H1 (cell line): ENCODE data around the gene MEDAG.

Experiments used
- ASH2L ChIP-seq: fragments of 200-600, 300-600 bp; sonication (generic); IDR thresholded peaks from one replicate; pipeline ENCODE4 v1.7.1; 2017; ENCODE audit warnings: low read length
- CBX5 ChIP-seq: fragments of 300-800, 300-1000 bp; sonication (generic); IDR thresholded peaks from 2 replicates; pipeline ENCODE4 v1.7.1; 2016; ENCODE audit warnings: antibody characterized with exemption, low read length, low read depth
- CEBPB ChIP-seq: IDR thresholded peaks from 2 replicates; pipeline ENCODE4 v1.6.1; 2012; ENCODE audit warnings: low read depth, low read length
- CHD1 ChIP-seq: IDR thresholded peaks from 2 replicates; pipeline ENCODE4 v1.6.1; 2012; ENCODE audit warnings: low read depth, low read length, improper control_type of control experiment
- EZH2 ChIP-seq: fragments of 200-600 bp; sonication (generic); IDR thresholded peaks from 2 replicates; pipeline ENCODE4 v1.7.1; 2012; ENCODE audit warnings: low read depth, mild to moderate bottlenecking, moderate library complexity, low read length, inconsistent platforms; ENCODE audit not compliant: severe bottlenecking
- GABPA ChIP-seq: IDR thresholded peaks from 2 replicates; pipeline ENCODE4 v1.6.1; 2011; ENCODE audit warnings: mild to moderate bottlenecking, low read length, moderate library complexity, borderline replicate concordance; ENCODE audit not compliant: insufficient read depth
- HDAC2 ChIP-seq, 2 experiments: fragments of 300-600 bp in 1 of 2; sonication (generic) in 1 of 2; IDR thresholded peaks; 2 replicates each; pipeline ENCODE4 v1.6.1; 2011 to 2012; ENCODE audit warnings: low read depth in 2 of 2, low read length in 2 of 2, mild to moderate bottlenecking in 2 of 2, moderate library complexity in 2 of 2, borderline replicate concordance in 1 of 2, inconsistent platforms in 1 of 2
- JUN ChIP-seq: IDR thresholded peaks from 2 replicates; pipeline ENCODE4 v1.6.1; 2011; ENCODE audit warnings: low read depth, mild to moderate bottlenecking, improper control_type of control experiment, low read length
- KDM1A ChIP-seq: fragments of 200-600, 300-600 bp; sonication (generic); IDR thresholded peaks from 2 replicates; pipeline ENCODE4 v1.7.1; 2016; ENCODE audit warnings: mild to moderate bottlenecking, low read length, borderline replicate concordance
- PHF8 ChIP-seq: fragments of 200-600 bp; sonication (generic); conservative IDR thresholded peaks from 2 replicates; pipeline ENCODE4 v1.7.1; 2012; ENCODE audit warnings: low read depth, mild to moderate bottlenecking, inconsistent platforms, low read length, moderate library complexity
- POLR2A ChIP-seq, 2 experiments: IDR thresholded peaks; 1 replicate in 1 of 2; 2 replicates in 1 of 2; pipeline ENCODE4 v1.6.1; 2011; ENCODE audit warnings: low read depth in 2 of 2, low read length in 2 of 2, mild to moderate bottlenecking in 2 of 2; ENCODE audit errors: control extremely low read depth in 1 of 2
- USF2 ChIP-seq: IDR thresholded peaks from 2 replicates; pipeline ENCODE4 v1.6.1; 2011; ENCODE audit warnings: low read length, improper control_type of control experiment
- TF ChIP-seq, protein P1 (sequence below), 3 experiments: IDR thresholded peaks; 1 replicate in 2 of 3; 2 replicates in 1 of 3; pipeline versions ENCODE4 v1.5.1 to v1.6.1; 2011; ENCODE audit warnings: low read length in 3 of 3, mild to moderate bottlenecking in 3 of 3, inconsistent platforms in 2 of 3, low read depth in 1 of 3, moderate library complexity in 1 of 3; ENCODE audit not compliant: insufficient read depth in 1 of 3; ENCODE audit errors: control extremely low read depth in 1 of 3

- TF ChIP-seq GABPA (no peak), PHF8 (no peak), CEBPB (no peak), CBX5 (no peak), CHD1 (no peak), POLR2A (IDR thresholded peaks at IDR 0.05; ENCODE audit: control extremely low read depth in 1 of 2, low read depth in 2 of 2, low read length in 2 of 2) (no peak), ASH2L (no peak), USF2 (no peak), JUN (no peak), KDM1A (no peak), EZH2 (no peak), HDAC2 (IDR thresholded peaks at IDR 0.05; ENCODE audit: borderline replicate concordance in 1 of 2, low read depth in 2 of 2, low read length in 2 of 2) (no peak)
- TF ChIP-seq, protein P1, sequence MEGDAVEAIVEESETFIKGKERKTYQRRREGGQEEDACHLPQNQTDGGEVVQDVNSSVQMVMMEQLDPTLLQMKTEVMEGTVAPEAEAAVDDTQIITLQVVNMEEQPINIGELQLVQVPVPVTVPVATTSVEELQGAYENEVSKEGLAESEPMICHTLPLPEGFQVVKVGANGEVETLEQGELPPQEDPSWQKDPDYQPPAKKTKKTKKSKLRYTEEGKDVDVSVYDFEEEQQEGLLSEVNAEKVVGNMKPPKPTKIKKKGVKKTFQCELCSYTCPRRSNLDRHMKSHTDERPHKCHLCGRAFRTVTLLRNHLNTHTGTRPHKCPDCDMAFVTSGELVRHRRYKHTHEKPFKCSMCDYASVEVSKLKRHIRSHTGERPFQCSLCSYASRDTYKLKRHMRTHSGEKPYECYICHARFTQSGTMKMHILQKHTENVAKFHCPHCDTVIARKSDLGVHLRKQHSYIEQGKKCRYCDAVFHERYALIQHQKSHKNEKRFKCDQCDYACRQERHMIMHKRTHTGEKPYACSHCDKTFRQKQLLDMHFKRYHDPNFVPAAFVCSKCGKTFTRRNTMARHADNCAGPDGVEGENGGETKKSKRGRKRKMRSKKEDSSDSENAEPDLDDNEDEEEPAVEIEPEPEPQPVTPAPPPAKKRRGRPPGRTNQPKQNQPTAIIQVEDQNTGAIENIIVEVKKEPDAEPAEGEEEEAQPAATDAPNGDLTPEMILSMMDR (IDR thresholded peaks at IDR 0.05; ENCODE audit: control extremely low read depth in 1 of 3, insufficient read depth in 1 of 3, low read depth in 1 of 3, low read length in 3 of 3): no peak
Measured at GRCh38 chr13:30870049-30870884, 35.8 kb upstream of the MEDAG start.
